OCI-LY1 (cell line): ENCODE measurements around the gene ZNF518A.

Experiments
- H2AFZ ChIP-seq: fragments of 200-600 bp; sonication (generic), shearing (Covaris generic); 2 replicates; pipeline ENCODE4 v1.6.0; 2014; ENCODE audit warnings: antibody characterized with exemption, mild to moderate bottlenecking, low read length
- H3F3A ChIP-seq: fragments of 200-600 bp; sonication (generic), shearing (Covaris generic); 2 replicates; pipeline ENCODE4 v1.6.0; 2014; ENCODE audit warnings: mild to moderate bottlenecking, antibody characterized with exemption, low read length, moderate library complexity; ENCODE audit not compliant: insufficient read depth
- H3K27ac ChIP-seq: fragments of 200-600 bp; sonication (generic); 2 replicates; pipeline ENCODE4 v1.5.1; 2014; ENCODE audit warnings: low read length, mixed run types, mild to moderate bottlenecking, low read depth; ENCODE audit not compliant: poor library complexity, severe bottlenecking
- H3K27me3 ChIP-seq: fragments of 200-600 bp; sonication (generic); 2 replicates; pipeline ENCODE4 v1.6.0; 2014; ENCODE audit warnings: antibody characterized with exemption, mild to moderate bottlenecking, low read length, moderate library complexity; ENCODE audit not compliant: insufficient read depth
- H3K36me3 ChIP-seq: fragments of 200-600 bp; sonication (generic); 2 replicates; pipeline ENCODE4 v1.6.1; 2014; ENCODE audit warnings: mild to moderate bottlenecking, antibody characterized with exemption, low read length, moderate library complexity, mixed read lengths; ENCODE audit not compliant: insufficient read depth
- H3K4me1 ChIP-seq: fragments of 200-600 bp; sonication (generic); 2 replicates; pipeline ENCODE4 v1.5.1; 2014; ENCODE audit warnings: mild to moderate bottlenecking, low read length, moderate library complexity; ENCODE audit not compliant: insufficient read depth, severe bottlenecking
- H3K4me2 ChIP-seq: fragments of 200-600 bp; sonication (generic), shearing (Covaris generic); 2 replicates; pipeline ENCODE4 v1.6.1; 2014; ENCODE audit warnings: low read length
- H3K4me3 ChIP-seq: fragments of 200-600 bp; sonication (generic); 2 replicates; pipeline ENCODE4 v1.5.1; 2014; ENCODE audit warnings: low read length, low read depth, mild to moderate bottlenecking, mixed read lengths; ENCODE audit not compliant: poor library complexity, severe bottlenecking
- H3K79me2 ChIP-seq: fragments of 200-600 bp; shearing (Covaris generic); 2 replicates; pipeline ENCODE4 v1.6.1; 2016; ENCODE audit warnings: mixed run types, low read length, mixed read lengths; ENCODE audit not compliant: insufficient read depth
- H3K9ac ChIP-seq: fragments of 200-600 bp; sonication (generic), shearing (Covaris generic); 2 replicates; pipeline ENCODE4 v1.6.1; 2014; ENCODE audit warnings: mild to moderate bottlenecking, low read length, mixed read lengths
- H3K9me2 ChIP-seq: fragments of 200-600 bp; sonication (generic), shearing (Covaris generic); 2 replicates; pipeline ENCODE4 v1.6.1; 2014; ENCODE audit warnings: low read depth, mild to moderate bottlenecking, low read length, mixed read lengths
- H3K9me3 ChIP-seq: fragments of 200-600 bp; shearing (Covaris generic); 2 replicates; pipeline ENCODE4 v1.6.1; 2014; ENCODE audit warnings: low read length, mixed read lengths
- H4K20me1 ChIP-seq: fragments of 200-600 bp; sonication (generic), shearing (Covaris generic); 2 replicates; pipeline ENCODE4 v1.6.0; 2016; ENCODE audit warnings: mild to moderate bottlenecking, low read length; ENCODE audit not compliant: insufficient read depth
- CTCF ChIP-seq: fragments of 200-600 bp; sonication (generic), shearing (Covaris generic); IDR thresholded peaks from 2 replicates; pipeline ENCODE4 v1.5.1; 2017; ENCODE audit warnings: mild to moderate bottlenecking, antibody characterized with exemption, low read length, moderate library complexity, mixed read lengths
- EZH2 ChIP-seq: fragments of 200-600 bp; sonication (generic), shearing (Covaris generic); IDR thresholded peaks from 2 replicates; pipeline ENCODE4 v1.8.0; 2017; ENCODE audit warnings: borderline replicate concordance, mixed run types, mild to moderate bottlenecking, antibody characterized with exemption, low read length, moderate library complexity, mixed read lengths

ZNF518A gene

GRCh38 chr10:96211764-96212163, 81.7 kb downstream of the ZNF518A start:
- H3K36me3 ChIP-seq: peaks cover 88% of the 10 kb centered on the region
- no peak overlapping the region for H3K27ac ChIP-seq

GRCh38 chr10:96212911-96213310, 82.8 kb downstream of the ZNF518A start:
- no peak overlapping the region for H3K9ac ChIP-seq
- H2AFZ ChIP-seq: no peak overlapping the region
- peaks cover 88% of the 10 kb centered on the region for H3K36me3 ChIP-seq

More at GRCh38 chr10:96211764-96212163, 81.7 kb downstream of the ZNF518A start:
- Histone ChIP-seq H3K9me2 (no peaks in the 10 kb centered on the region), H3K79me2 (no peaks in the 10 kb centered on the region), H3K4me2 (no peak overlapping the region), H3K27me3 (no peaks in the 10 kb centered on the region), H3K4me3 (no peak overlapping the region), H2AFZ (no peak overlapping the region), H3K9ac (no peak overlapping the region), H3K9me3 (no peaks in the 10 kb centered on the region), H3K4me1 (no peaks in the 10 kb centered on the region), H3F3A (no peaks in the 10 kb centered on the region), H4K20me1 (no peaks in the 10 kb centered on the region)
- no peak for TF ChIP-seq EZH2
- no peak for TF ChIP-seq CTCF

More at GRCh38 chr10:96212911-96213310, 82.8 kb downstream of the ZNF518A start:
- Histone ChIP-seq H3K79me2 (no peaks in the 10 kb centered on the region), H3K27me3 (no peaks in the 10 kb centered on the region), H3K9me3 (no peaks in the 10 kb centered on the region), H3F3A (no peaks in the 10 kb centered on the region), H3K9me2 (no peaks in the 10 kb centered on the region), H3K4me3 (no peak overlapping the region), H3K27ac (no peak overlapping the region), H4K20me1 (no peaks in the 10 kb centered on the region), H3K4me2 (no peak overlapping the region), H3K4me1 (no peaks in the 10 kb centered on the region)
- TF ChIP-seq EZH2 (no peak), CTCF (no peak)
